Activated CD4-positive, alpha-beta T cell treated with anti-CD3 and anti-CD28 coated beads, Interleukin-2, amount 50 U/mL, for 1 hour (primary cell): ENCODE data around the gene NPBWR2.
"Not testable (repeated sequence)": the region's sequence is repeated elsewhere in the genome, so short reads cannot be mapped to it uniquely, and the experiment has no call there.

Experiments used
- DNase-seq: peaks from one replicate; pipeline ENCODE4 v3.0.0-alpha.2; 2020

NPBWR2 gene

GRCh38 chr20:64143018-64143801 is 35.8 kb upstream of the NPBWR2 start:
- DNase-seq, result no peak

GRCh38 chr20:64142590-64142989 is 35.2 kb upstream of the NPBWR2 start:
- DNase-seq, result no peak

- DNase-seq, result no peak
These were observed 33.6 kb upstream of the NPBWR2 start for GRCh38 chr20:64140956-64141355.

- no peak for DNase-seq
These were observed 32.9 kb upstream of the NPBWR2 start for GRCh38 chr20:64140061-64140931.

- DNase-seq, result no peak
These were observed 32.1 kb upstream of the NPBWR2 start for GRCh38 chr20:64139199-64140060.

GRCh38 chr20:64138276-64138815 is 31.0 kb upstream of the NPBWR2 start:
- DNase-seq, result no peak

GRCh38 chr20:64137598-64138031 is 30.2 kb upstream of the NPBWR2 start:
- no peak for DNase-seq

GRCh38 chr20:64136004-64136710 is 28.8 kb upstream of the NPBWR2 start:
- no peak for DNase-seq

- DNase-seq, result not testable (repeated sequence)
These were observed 27.4 kb upstream of the NPBWR2 start for GRCh38 chr20:64134744-64135143.

GRCh38 chr20:64133951-64134407 is 26.6 kb upstream of the NPBWR2 start:
- no peak for DNase-seq

GRCh38 chr20:64131406-64131805 is 24.0 kb upstream of the NPBWR2 start:
- no peak for DNase-seq

GRCh38 chr20:64130876-64131275 is 23.5 kb upstream of the NPBWR2 start:
- DNase-seq, result no peak

- no peak for DNase-seq
These were observed 22.9 kb upstream of the NPBWR2 start for GRCh38 chr20:64130271-64130670.

- DNase-seq, result no peak
These were observed 21.9 kb upstream of the NPBWR2 start for GRCh38 chr20:64129146-64129782.

- not testable (repeated sequence) for DNase-seq
These were observed 16.2 kb upstream of the NPBWR2 start for GRCh38 chr20:64123517-64123916.

GRCh38 chr20:64122927-64123326 is 15.6 kb upstream of the NPBWR2 start:
- not testable (repeated sequence) for DNase-seq

- DNase-seq, result no peak
These were observed 14.2 kb upstream of the NPBWR2 start for GRCh38 chr20:64121586-64121985.

GRCh38 chr20:64119681-64120341 is 12.4 kb upstream of the NPBWR2 start:
- DNase-seq, result no peak

- no peak for DNase-seq
These were observed 11.9 kb upstream of the NPBWR2 start for GRCh38 chr20:64119301-64119680.

- DNase-seq, result not testable (repeated sequence)
These were observed 10.0 kb upstream of the NPBWR2 start for GRCh38 chr20:64117432-64117777.
